K562 (cell line): ENCODE results near the gene CPPED1. TPM values are rescaled to one million over a fixed set of nuclear protein-coding genes. Genes with fewer than 3 reads are reported as not detected.
A peak's percentile ranks its signal among the peaks of the same experiment; 100 is the strongest.

Source experiments
- BCOR ChIP-seq: fragments of 450-650 bp; IDR thresholded peaks from 2 replicates; pipeline ENCODE4 v1.6.1; 2016
- ESRRA ChIP-seq: fragments of 450-650 bp; IDR thresholded peaks from 2 replicates; pipeline ENCODE4 v1.6.1; 2014; ENCODE audit warnings: low read depth, mild to moderate bottlenecking, moderate library complexity, borderline replicate concordance
- FOXA3 ChIP-seq, 2 experiments: fragments of 450-650 bp in 1 of 2; sonication (generic) in 1 of 2; formaldehyde crosslinking; IDR thresholded peaks in 1 of 2; conservative IDR thresholded peaks in 1 of 2; 2 replicates each; pipeline versions ENCODE4 v1.4.0 to v1.8.0; 2020 to 2022; ENCODE audit warnings: mild to moderate bottlenecking in 2 of 2, missing genetic modification reagents in 1 of 2
- FOXK1 ChIP-seq: sonication (generic); formaldehyde crosslinking; IDR thresholded peaks from 2 replicates; pipeline ENCODE4 v1.8.0; 2022; ENCODE audit warnings: missing genetic modification reagents, mild to moderate bottlenecking, borderline replicate concordance
- HNRNPK ChIP-seq: fragments of 200-400 bp; formaldehyde crosslinking; IDR thresholded peaks from one replicate; pipeline ENCODE4 v1.6.1; 2018; ENCODE audit warnings: mild to moderate bottlenecking, low read depth, low read length; ENCODE audit not compliant: poor library complexity, severe bottlenecking
- KAT8 ChIP-seq: fragments of 450-650 bp; IDR thresholded peaks from 2 replicates; pipeline ENCODE4 v1.6.1; 2016; ENCODE audit warnings: low read depth, mild to moderate bottlenecking
- PHF20 ChIP-seq: fragments of 450-650 bp; IDR thresholded peaks from 2 replicates; pipeline ENCODE4 v1.6.1; 2018; ENCODE audit not compliant: partially characterized antibody
- RFX5 ChIP-seq: IDR thresholded peaks from 2 replicates; pipeline ENCODE4 v1.6.1; 2011; ENCODE audit warnings: low read depth, mild to moderate bottlenecking, improper control_type of control experiment, low read length
- RUNX1 ChIP-seq: sonication (generic); IDR thresholded peaks from 2 replicates; pipeline ENCODE4 v1.6.1; 2016; ENCODE audit warnings: antibody characterized with exemption, low read depth
- SMARCB1 ChIP-seq: IDR thresholded peaks from 2 replicates; pipeline ENCODE4 v1.6.1; 2011; ENCODE audit warnings: improper control_type of control experiment, low read depth; ENCODE audit not compliant: insufficient read length
- TEAD4 ChIP-seq, 2 experiments: sonication (generic) in 1 of 2; formaldehyde crosslinking in 1 of 2; IDR thresholded peaks; 2 replicates each; pipeline versions ENCODE4 v1.6.1 to v1.8.0; 2012 to 2022; ENCODE audit warnings: borderline replicate concordance in 1 of 2, inconsistent platforms in 1 of 2, low read length in 1 of 2, mild to moderate bottlenecking in 1 of 2, missing genetic modification reagents in 1 of 2
- ZFX ChIP-seq: sonication (generic); formaldehyde crosslinking; IDR thresholded peaks from 2 replicates; pipeline ENCODE4 v1.8.0; 2022; ENCODE audit warnings: mild to moderate bottlenecking, missing genetic modification reagents, moderate library complexity
- ZNF143 ChIP-seq: sonication (generic); formaldehyde crosslinking; IDR thresholded peaks from 2 replicates; pipeline ENCODE4 v1.9.0; 2022; ENCODE audit warnings: mild to moderate bottlenecking, missing genetic modification reagents
- polyA plus RNA-seq, 8 experiments: library from polyadenylated mRNA; depleted of rRNA in 4 of 8; stranded (reverse) in 5 of 8; unstranded in 3 of 8; fragments of >200 nt; fragmentation: Nextera tagmentation in 2 of 8; fragmentation: Illumina TruSeq in 1 of 8; extraction: Ambion mirVana in 2 of 8; extraction: Trizol in 1 of 8; gene quantifications; 2 replicates each; pipeline versions ENCODE4 v1.2.1 to v1.2.3, GENCODE V29; 2011 to 2014; ENCODE audit warnings: inconsistent platforms in 1 of 8, missing spikeins in 1 of 8
- total RNA-seq, 7 experiments: library from RNA; depleted of rRNA in 6 of 7; stranded (reverse); fragments of >200 nt in 6 of 7; fragmentation: Illumina TruSeq in 2 of 7; extraction: Trizol in 2 of 7; gene quantifications; 2 replicates each; pipeline versions ENCODE4 v1.2.1 to v1.2.3, GENCODE V29; 2011 to 2021; ENCODE audit warnings: low replicate concordance in 1 of 7
- TF ChIP-seq, protein P1 (sequence below), 2 experiments: fragments of 450-650 bp; IDR thresholded peaks; 2 replicates each; pipeline ENCODE4 v1.6.1; 2016; ENCODE audit warnings: mild to moderate bottlenecking in 2 of 2, borderline replicate concordance in 1 of 2, low read depth in 1 of 2, moderate library complexity in 1 of 2
- TF ChIP-seq, protein P2 (sequence below): fragments of 250-450 bp; sonication (Bioruptor Pico); IDR thresholded peaks from 2 replicates; pipeline ENCODE4 v1.8.0; 2021; ENCODE audit warnings: borderline replicate concordance, mild to moderate bottlenecking, moderate library complexity; ENCODE audit not compliant: poor library complexity, severe bottlenecking
- TF ChIP-seq, protein P3 (sequence below): fragments of 250-450 bp; sonication (Bioruptor Pico); IDR thresholded peaks from 2 replicates; pipeline ENCODE4 v1.5.0; 2021; ENCODE audit warnings: mild to moderate bottlenecking, moderate library complexity

Gene CPPED1
- total and polyA plus RNA-seq, 9 of the 15 experiments (the other 6 are each of a cell fraction or from before 2014, with no cell fraction given) = 7.5 to 25.7 (median 16.9) TPM

DNA sequence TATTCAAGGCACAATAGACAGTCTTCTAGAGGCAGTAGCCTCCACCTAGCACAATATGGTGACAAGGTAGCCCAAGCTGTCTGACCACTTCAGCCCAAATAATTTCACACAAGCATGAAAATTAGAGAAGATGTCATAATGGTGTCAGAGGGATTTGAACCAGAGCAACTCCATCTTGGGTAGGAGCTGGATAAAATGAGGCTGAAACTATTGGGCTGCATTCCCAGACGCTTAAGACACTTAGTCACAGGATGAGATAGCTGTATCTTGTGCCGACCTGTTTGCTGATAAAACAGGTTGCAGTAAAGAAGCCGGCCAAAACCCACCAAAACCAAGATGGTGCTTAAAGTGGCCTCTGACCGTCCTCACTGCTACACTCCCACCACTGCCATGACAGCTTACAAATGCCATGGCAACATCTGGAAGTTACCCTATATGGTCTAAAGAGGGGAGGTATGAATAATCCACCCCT is 192.6 kb downstream of the CPPED1 start (continued):
- TF ChIP-seq, protein P1, sequence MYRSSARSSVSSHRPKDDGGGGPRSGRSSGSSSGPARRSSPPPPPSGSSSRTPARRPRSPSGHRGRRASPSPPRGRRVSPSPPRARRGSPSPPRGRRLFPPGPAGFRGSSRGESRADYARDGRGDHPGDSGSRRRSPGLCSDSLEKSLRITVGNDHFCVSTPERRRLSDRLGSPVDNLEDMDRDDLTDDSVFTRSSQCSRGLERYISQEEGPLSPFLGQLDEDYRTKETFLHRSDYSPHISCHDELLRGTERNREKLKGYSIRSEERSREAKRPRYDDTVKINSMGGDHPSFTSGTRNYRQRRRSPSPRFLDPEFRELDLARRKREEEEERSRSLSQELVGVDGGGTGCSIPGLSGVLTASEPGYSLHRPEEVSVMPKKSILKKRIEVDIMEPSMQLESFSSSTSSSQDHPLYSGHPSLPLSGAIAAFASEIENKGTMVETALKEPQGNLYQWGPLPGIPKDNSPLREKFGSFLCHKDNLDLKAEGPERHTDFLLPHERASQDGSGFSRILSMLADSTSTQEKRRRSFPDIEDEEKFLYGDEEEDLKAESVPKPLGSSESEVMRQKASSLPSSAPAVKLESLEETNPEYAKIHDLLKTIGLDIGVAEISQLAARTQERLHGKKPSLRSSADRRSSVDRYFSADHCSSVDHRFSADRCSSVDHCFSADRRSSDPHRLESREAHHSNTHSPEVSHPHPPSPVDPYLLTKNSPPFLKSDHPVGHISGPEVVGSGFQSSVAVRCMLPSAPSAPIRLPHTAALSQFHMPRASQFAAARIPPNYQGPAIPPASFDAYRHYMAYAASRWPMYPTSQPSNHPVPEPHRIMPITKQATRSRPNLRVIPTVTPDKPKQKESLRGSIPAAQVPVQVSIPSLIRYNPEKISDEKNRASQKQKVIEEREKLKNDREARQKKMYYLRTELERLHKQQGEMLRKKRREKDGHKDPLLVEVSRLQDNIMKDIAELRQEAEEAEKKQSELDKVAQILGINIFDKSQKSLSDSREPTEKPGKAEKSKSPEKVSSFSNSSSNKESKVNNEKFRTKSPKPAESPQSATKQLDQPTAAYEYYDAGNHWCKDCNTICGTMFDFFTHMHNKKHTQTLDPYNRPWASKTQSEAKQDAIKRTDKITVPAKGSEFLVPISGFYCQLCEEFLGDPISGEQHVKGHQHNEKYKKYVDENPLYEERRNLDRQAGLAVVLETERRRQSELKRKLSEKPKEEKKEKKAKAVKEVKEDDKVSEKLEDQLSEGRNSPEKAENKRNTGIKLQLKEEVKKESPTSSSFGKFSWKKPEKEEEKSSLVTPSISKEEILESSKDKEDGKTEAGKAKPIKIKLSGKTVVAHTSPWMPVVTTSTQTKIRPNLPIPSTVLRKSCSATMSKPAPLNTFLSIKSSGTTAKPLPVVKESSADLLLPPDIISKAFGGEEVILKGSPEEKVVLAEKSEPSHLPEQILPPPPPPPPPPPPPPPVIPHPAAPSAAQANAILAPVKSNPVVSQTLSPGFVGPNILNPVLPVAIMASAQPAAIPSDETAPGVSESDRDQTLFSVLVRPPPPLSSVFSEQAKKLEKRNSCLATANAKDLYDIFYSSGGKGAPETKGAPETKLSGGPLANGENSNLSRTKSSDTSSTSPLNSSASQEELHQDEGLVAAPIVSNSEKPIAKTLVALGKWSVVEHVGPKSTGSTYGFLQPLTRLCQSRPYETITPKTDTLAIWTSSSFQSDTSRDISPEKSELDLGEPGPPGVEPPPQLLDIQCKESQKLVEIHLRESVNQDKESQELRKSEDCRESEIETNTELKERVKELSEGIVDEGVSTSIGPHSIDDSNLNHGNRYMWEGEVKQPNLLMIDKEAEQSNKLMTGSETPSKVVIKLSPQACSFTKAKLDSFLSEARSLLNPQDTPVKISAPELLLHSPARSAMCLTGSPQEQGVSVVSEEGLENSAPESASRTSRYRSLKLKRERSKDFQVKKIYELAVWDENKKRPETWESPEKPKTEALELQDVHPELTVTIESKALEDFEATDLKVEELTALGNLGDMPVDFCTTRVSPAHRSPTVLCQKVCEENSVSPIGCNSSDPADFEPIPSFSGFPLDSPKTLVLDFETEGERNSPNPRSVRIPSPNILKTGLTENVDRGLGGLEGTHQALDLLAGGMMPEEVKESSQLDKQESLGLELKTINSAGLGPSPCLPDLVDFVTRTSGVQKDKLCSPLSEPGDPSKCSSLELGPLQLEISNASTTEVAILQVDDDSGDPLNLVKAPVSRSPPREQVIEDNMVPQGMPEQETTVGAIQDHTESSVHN (IDR thresholded peaks at IDR 0.05; ENCODE audit: borderline replicate concordance in 1 of 2, low read depth in 1 of 2) = no peak
- TF ChIP-seq TEAD4 (IDR thresholded peaks at IDR 0.05; ENCODE audit: low read length) = no peak
- TF ChIP-seq TEAD4 (CRISPR knock-in tag; IDR thresholded peaks at IDR 0.05; ENCODE audit: borderline replicate concordance) = no peak
- TF ChIP-seq HNRNPK = no peak
- TF ChIP-seq SMARCB1 = no peak
- TF ChIP-seq PHF20 = no peak
- TF ChIP-seq, protein P2, sequence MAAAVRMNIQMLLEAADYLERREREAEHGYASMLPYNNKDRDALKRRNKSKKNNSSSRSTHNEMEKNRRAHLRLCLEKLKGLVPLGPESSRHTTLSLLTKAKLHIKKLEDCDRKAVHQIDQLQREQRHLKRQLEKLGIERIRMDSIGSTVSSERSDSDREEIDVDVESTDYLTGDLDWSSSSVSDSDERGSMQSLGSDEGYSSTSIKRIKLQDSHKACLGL = peak; percentile 86
- TF ChIP-seq RUNX1 = no peak
- no peak for TF ChIP-seq ZNF143 (CRISPR knock-in tag)
- peak in 1 of 2 experiments; percentile 68; a peak in 2 of 4 replicates for TF ChIP-seq FOXA3 (CRISPR knock-in tag; conservative IDR thresholded peaks at IDR 0.05 in 1 of 2, IDR thresholded peaks at IDR 0.05 in 1 of 2)
- TF ChIP-seq ZFX (CRISPR knock-in tag) = no peak
- TF ChIP-seq FOXK1 (CRISPR knock-in tag) = no peak
- TF ChIP-seq, protein P3, sequence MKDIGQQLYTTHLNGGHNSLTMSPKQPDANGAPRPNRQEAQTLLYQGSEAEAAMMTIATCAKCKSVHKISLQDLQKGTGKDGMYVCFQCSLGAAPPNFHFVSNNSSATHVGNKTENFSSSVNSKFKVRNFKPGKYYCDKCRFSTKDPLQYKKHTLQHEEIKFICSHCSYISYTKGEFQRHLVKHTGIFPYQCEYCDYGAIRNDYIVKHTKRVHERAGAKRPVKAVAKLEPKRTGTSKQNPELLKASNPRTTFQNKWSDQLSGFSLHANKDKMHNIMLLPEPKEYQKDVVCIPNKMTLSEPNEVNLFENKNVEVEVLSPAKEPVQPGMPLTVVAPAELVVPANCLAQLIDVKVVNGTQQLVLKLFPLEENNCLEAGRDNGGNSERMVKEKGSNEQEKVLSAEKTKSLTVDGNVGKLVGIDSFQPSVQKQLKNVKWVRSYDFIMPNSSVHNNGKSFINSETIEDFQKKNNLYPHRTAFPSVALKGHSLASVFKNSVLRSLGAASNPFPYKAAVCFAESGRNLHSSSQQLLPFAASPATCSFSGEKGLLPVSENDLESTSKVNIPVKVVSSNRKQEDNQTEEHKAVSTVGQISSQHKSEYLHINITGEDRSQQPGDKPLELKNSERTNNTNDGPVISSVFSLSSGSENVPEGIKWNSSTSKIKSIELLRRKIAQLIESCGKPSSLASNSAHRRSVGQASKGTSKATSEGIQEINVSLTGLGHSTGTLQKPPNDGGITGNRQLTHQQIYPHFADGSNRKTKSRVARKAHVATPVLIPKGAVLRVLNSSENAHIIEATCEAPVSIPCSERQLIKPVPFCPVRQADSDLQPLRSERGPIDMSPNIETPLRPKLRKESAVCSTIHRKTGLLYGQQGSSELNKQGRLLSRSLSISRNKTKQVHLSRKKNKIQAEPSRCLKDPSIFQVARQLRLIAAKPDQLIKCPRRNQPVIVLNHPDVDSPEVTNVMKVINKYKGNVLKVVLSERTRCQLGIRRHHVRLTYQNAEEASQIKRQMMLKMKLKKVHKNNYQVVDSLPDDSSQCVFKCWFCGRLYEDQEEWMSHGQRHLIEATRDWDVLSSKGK = no peak
- no peak for TF ChIP-seq RFX5
- no peak for TF ChIP-seq BCOR
- no peak for TF ChIP-seq KAT8
- no peak for TF ChIP-seq ESRRA
